ENCODE results near the gene HLA-C.
"Not testable (repeated sequence)": the region's sequence is repeated elsewhere in the genome, so short reads cannot be mapped to it uniquely, and the experiment has no call there.

The HLA-C gene

DNA sequence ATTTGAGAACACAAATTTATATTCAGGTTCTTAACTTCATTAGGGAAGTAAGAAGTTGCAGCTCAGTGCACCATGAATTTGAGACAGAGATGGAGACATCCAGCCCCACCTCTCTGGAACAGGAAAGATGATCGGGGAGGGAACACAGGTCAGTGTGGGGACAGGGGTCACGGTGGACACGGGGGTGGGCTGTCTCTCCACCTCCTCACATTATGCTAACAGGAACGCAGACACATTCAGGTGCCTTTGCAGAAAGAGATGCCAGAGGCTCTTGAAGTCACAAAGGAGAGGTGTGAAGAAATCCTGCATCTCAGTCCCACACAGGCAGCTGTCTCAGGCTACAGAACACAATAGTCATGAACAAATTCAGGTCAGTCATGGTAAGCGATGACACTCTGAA, 3.1 kb downstream of the HLA-C start:
- DNase-seq: no peak

DNA sequence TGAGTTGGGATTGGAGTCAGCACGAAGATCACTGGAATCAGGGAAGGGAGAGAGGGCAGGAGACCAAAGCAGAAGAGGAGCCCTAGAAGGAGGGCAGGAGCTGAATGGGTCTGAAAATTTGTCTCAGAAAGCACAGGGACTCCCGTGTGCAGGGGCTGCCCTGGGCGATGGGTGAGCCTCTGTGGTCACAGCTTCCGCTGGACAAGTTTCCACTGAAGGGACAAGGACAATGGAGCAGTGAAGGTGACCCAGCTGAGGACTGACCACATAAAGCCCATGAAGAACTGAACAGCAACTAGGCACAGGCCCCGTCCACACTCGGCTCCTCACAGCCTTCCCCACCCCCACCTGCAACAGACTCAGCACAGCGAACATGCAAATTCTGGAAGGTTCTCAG, 3.5 kb downstream of the HLA-C start:
- DNase-seq: no peak

DNA sequence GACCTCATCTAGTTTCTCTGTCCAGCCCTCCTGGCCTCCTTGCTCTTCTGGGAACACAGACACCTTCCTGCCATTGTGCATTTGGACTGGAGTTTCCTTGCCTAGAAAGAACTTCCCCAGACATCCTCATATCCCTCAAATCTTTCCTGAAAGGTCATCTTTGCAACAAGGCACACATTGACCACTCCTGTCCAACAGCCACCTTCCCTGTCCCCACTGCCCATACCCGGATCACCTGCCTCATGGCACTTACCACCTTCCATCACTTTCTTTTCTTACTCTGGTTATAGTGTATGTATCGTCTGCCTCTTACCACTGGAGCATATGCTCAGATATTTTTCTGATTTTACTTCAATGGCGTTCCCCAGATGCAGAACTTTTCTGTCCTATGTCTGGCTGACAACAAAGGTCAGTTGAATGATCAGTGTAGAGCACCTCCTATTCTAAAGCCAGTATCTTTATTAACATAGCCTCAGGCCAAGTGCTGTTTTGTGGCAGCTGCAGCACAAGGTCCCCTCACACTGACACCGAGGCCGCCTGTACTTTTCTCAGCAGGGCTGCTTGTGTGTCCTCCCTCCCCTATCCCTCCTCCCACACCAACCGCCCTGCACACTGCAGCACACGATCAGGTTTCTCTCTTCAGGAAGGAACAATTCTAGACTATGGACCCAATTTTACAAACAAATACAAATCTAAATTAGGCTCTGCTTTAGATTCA, 4.1 kb downstream of the HLA-C start:
- no peak for DNase-seq

DNA sequence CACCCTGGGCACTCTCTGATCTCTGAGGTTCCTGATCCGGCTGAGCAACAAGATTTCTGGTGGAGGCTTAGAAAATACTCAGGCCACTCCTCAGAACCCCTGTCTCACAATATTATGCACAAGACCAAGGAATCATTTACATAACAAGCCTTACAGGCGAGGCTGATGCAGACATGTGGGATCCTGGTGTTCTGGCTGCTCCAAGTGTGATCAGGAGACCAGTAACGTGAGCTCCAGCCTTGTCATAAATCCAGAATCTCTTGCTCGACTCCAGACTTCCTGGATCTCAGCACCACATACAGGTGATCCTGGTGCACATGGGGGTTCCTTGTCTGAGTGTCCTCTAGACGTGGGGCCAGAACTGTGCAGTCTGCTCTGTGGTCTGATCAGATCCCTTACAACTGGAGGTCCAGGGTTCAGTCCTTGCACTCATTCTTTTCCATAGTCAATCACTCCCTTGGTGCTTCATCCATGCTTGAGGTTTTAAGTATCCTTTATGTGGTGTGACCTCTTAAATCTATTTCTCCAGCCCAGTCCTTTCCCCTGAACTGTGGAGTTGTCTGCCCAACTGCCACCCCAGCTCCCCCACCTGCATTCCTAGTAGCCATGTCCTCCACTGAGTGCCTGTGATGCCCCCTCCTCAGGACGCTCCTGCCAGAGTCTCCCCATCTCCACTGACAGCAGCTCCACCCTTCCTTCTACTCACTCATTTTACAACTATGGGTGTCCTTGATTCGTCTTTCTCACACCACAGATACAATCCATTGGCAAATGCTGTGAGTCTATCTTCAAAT, 5.1 kb downstream of the HLA-C start:
- DNase-seq: no peak

DNA sequence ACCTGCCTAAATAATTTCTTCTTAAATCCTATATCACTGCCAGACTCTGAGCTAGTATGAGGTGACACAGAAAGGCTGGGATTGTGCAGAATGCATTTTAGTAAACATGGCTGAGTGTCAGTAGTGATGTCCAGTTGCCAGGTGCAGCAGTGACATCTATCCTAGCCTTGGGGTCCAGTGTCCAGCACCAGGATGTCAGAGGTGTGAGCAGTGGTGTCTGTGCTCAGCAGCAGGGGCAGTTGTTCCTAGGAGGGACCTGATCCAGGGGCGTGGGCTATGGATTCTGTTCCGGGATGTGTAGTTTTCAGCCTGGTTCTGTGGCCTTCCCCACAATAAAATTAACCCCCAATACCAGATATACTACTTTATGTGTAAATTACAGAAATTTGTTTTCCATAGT, 6.0 kb downstream of the HLA-C start:
- DNase-seq: no peak

DNA sequence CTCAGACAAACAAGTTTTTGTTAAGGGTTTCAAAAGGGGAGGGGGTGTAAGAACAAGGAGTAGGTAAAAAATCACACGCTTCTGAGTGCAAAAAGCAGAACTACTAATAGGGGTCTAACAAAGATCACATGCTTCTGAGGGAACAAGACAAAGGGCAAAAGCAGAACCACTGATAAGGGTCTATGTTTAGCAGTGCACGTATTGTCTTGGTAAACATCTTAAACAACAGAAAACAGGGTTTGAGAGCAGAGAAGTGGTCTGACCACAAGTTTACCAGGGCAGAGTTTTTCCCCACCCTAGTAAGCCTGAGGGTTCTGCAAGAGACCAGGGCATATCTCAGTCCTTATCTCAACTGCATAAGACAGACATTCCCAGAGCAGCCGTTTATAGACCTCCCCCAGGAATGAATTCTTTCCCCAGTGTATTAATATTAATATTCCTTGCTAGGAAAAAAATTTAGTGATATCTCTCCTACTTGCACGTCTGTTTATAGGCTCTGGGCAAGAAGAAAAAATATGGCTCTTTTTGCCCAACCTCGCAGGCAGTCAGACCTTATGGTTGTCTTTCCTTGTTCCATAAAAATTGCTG, 8.5 kb downstream of the HLA-C start:
- DNase-seq: not testable (repeated sequence)

DNA sequence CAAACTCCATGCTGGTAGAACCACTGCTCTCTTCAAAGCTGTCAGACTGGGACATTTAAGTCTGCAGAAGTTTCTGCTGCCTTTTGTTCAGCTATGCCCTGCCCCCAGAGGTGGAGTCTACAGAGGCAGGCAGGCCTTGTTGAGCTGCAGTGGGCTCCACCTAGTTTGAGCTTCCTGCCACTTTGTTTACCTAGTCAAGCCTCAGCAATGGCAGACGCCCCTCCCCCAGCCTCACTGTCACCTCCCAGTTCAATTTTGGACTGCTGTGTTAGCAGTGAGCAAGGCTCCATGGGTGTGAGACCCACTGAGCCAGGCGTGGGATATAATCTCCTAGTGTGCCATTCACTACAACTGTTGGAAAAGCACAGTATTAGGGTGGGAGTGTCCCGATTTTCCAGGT, 11.9 kb downstream of the HLA-C start:
- peak; percentile 71 for DNase-seq

DNA sequence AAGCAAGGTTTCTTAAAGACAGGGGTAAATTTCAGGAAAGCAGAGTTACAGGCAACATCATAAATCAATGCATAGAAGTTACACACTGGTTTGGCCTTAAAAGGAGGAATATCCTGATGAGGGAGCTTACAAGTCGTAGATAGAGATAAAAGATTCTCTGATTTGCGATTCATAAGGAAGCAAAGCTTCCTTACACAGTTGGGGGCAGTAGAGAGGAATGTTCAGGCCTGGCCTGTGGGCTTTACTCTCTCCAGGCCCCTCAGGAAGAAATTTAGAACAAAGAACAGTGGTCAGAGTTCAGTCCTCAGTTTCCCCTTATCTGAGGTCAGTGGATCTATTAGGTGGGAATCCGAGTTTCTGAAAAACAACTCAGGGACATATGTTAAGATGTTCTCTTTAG, 19.3 kb downstream of the HLA-C start:
- no peak for DNase-seq

DNA sequence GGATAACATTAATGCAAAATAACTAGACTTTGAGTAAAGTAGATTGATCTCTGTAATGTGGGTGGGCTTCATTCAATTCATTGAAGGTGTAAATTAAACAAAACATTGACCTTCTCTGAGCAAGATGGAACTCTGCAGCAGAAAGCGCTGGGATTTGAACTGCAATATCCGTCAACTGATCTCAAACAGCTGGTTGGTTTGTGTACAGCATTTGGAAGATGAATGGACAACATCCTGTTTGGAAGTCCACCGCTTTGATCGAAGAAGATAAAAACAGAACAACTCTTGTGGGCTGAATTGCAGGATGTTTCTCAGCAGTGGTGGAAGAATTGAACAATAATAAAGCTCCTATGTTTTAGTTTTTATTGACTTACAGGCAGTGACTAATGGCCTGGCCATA, 20.6 kb downstream of the HLA-C start:
- no peak for DNase-seq

DNA sequence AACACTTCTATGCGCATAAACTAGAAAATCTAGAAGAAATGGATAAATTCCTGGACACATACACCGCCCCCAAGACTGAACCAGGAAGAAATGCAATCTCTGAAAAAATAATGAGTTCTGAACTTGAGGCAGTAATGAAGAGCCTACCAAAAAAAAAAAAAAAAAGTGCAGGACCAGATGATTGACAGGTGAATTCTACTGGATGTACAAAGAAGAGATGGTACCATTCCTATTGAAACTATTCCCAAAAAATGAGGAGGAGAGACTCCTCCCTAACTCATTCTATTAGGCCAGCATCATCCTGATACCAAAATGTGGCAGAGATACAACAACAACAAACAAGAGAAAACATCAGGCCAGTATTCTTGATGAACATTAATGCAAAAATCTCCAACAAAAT, 22.7 kb downstream of the HLA-C start:
- DNase-seq: no peak

DNA sequence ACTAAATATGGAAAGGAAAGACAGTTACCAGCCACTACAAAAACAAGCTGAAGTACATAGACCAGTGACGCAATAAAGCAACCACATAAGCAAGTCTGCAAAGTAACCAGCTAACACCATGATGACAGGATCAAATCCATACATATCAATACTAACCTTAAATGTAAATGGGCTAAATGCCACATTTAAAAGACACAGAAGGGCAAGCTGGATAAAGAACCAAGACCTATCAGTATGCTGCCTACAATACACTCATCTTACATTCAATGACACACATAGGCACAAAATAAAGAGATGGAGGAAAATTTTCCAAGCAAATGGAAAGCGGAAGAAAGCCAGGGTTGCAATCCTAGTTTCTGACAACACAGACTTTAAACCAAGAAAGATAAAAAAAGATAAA, 24.1 kb downstream of the HLA-C start:
- DNase-seq: no peak

DNA sequence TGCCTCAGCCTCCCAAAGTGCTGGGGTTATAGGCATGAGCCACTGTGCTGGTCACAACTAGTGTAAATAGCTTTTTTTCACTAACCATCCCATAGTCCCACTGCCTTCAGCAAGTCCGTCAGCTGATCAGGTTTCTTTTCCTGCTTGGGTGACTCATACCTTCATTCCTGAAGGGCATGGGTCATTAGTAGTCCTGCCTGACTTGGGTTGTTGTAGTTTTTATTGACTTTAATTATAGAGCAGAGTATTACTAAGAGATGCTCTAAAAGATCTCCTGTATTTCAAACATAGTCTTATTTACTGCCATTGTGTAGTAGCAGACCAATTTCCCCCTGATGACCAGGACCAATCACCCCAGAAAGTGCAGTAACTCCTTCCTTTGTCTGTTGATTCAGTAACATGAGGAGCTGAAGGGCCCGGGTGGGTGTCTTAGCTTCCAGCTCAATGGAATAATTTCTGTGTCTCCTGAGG, 25.8 kb downstream of the HLA-C start:
- DNase-seq: no peak

DNA sequence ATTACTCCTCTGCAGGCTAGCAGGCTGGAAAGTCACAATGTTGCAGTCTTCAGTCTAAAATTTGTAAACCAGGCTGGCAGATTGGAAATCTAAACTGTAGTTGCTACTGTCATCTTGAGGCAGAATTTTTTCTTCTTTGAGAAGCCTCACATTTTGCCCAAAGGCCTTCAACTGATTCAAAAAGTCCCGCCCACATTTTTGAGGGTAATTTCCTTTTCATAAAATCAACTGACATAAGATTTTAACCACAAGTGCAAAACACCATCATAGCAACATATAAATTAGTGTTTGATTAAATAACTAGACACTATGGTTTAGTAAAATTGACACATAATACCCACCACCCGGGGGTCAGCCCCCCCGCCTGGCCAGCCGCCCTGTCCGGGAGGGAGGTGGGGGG, 28.4 kb downstream of the HLA-C start:
- DNase-seq: no peak

DNA sequence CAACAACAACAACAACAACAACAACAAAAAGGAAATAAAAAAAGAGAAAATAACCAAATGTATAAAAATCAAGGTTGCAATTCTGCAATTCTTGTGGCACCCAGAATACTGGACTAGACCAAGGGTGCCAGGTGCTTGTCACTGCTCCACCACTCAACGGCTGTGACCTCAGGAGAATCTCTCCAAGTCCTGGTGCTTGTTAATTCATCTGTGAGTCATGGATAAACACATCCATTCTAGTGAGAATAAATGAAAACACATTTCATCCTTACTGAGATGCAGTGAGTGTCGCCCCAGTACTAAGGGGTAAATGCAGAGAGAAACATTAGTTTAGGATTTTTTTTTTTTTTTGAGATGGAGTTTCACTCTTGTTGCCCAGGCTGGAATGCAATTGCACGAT, 32.0 kb downstream of the HLA-C start:
- no peak for DNase-seq

DNA sequence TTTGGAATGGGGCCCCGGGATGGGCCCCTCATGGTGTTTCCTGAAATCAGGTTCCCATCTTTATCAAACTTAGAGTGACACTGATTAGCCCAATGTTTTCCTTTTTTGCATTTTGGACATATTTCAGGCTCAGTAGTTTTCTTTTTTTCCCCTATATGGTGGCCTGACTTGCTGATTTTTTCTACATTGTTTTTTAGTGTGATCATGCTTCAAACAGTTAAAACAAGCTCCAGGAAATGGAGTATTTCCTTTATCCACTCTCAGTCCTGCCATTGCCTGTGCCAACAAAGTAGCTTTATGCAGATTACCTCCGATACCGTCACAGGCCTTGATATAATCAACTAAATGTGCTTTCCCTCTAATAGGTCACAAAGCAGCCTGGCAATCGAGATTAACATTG, 37.8 kb downstream of the HLA-C start:
- not testable (repeated sequence) for DNase-seq

DNA sequence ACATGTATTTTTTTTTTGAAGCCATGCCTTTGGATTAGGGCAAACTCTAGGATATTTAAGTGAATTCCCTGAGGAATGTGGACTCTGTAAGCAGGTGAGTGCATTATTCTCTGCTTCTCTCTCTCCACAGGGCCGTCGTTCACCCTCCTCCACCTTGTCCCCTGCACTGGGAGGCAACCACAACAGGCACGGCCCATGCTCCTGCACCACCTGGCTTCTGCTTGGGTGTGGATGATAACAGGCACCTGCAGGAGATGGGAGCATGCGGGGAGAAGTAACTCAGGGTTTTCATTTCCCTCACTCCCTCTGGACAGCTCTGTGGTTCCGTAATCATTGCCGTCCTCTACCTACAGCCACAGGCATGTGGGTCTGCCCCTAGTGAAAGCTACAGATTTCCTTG, 43.4 kb downstream of the HLA-C start:
- DNase-seq: no peak

DNA sequence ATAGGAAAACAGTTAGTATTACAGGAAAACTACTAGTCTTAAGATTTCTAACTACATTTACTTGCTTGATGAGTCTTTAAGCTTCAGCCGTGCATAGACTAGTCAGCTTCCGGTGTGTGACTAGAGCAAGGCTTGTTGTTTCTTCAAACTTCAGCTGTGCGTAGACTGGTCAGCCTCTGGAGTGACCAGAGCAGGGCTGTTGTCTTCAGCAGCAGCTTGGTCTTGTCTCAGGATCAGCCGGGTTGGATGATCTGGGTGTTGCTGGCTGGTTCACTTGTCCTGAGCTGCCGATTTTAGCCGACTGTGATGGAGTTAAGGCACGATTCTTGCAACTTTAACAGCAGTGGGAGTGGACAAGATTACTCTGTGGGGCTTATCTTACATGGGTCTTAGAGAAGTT, 44.7 kb downstream of the HLA-C start:
- no peak for DNase-seq

DNA sequence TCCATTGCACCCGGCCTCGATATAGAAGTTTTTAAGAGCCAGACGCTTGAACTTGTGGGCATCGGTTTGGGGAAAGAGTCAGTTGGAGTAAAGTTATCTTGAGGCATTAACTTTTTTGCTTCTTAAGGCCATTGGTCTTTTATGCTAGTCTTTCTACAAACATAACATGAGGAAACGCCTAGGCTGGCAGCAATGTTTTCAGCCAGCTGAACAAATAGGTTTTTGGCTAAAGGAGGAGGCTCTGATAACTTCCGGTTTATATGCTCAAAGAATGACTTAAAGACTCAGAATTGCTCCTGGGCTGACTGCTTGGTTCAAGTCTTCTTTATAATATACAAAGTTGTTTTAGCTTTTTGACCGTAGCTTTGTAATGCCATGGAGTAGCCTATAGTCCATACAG, 46.2 kb downstream of the HLA-C start:
- no peak for DNase-seq

DNA sequence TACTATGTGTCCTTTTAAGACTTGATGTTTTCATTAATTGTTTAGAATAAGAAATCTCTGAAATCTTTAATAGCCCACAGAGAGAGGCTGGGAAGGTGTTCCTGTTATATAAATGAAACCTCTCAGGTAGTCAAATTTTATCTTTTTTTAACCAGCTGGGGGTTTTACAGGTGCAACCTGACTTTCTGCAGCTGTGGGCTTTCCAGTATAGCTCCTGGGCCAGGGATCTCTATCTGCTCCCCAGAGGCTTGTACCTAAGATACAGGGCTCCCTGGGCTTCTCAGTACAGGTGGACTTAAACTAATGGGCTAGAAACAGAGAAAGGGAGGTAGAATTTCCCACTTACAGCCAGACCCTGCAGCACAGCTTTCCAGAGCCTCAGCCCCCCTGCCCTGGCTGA, 49.4 kb downstream of the HLA-C start:
- no peak for DNase-seq
